GM12801 (cell line): Measurements from ENCODE around the gene OR2W3.

Experiments
- TF ChIP-seq, protein P1 (sequence below): IDR thresholded peaks from one replicate; pipeline ENCODE4 v1.5.1; 2011; ENCODE audit warnings: control low read depth; ENCODE audit not compliant: insufficient read length; ENCODE audit errors: extremely low read depth

OR2W3 gene

DNA sequence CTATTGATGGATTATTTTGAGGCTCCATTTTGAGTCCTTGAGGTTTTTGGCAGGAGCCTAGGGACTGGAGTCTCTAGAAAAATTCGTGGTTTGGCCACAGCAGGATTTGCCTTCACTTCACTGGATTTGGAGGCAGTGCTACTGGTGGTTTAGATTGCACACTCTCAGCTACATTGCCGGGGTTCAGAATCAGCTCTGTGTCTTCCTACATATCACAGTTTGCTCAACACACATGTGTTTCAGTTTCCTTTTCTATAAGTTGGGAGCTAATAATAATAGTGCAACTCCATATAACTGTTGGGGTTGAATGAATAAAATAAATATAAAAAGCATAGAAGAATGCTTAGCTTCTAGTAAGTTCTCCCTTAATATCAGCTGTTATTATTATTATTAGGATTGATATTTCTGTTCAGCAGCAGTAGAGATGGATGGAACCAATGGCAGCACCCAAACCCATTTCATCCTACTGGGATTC is at the start of gene OR2W3:
Gene OR2W3, plus strand, starts transcription at position 425 of the 475 bp plus-strand sequence. Its CDS starts 0 bp downstream, at position 425.
- TF ChIP-seq, protein P1, sequence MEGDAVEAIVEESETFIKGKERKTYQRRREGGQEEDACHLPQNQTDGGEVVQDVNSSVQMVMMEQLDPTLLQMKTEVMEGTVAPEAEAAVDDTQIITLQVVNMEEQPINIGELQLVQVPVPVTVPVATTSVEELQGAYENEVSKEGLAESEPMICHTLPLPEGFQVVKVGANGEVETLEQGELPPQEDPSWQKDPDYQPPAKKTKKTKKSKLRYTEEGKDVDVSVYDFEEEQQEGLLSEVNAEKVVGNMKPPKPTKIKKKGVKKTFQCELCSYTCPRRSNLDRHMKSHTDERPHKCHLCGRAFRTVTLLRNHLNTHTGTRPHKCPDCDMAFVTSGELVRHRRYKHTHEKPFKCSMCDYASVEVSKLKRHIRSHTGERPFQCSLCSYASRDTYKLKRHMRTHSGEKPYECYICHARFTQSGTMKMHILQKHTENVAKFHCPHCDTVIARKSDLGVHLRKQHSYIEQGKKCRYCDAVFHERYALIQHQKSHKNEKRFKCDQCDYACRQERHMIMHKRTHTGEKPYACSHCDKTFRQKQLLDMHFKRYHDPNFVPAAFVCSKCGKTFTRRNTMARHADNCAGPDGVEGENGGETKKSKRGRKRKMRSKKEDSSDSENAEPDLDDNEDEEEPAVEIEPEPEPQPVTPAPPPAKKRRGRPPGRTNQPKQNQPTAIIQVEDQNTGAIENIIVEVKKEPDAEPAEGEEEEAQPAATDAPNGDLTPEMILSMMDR: no peak

DNA sequence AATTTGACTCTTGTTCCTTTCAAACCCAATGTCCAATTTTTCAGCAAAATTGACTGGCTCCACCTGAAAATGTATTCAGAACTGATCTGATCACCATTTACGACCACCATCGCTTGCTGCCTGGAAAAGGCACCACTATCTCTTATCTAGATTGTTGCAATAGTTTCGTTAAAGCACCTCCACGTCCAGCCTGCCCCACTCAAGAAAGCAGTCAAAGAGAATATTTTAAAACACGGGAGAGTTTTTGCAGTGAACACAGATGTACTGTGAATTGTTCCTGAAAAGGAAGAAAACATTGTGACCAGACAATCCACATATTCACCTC is 49.7 kb upstream of the OR2W3 start:
- TF ChIP-seq, protein P1: no peak

DNA sequence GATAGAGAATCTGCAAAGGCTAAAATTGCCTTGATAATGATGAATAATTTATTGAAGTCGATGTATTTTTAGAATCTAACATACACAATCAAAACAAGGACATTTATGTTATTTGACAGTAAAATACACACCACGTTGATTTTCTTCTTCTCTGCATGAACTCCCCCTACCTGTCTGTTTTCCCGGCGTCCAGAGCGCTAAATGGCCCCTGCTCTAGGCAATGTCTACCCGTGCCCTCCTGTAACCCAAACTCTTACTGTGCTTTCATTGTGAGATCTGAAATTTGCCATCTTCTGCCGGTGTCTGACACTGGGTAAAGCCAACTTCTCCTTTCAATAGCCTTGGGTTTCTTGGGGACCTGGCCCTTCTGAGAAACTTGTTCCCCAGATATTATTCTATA is 47.0 kb upstream of the OR2W3 start:
- TF ChIP-seq, protein P1: no peak

DNA sequence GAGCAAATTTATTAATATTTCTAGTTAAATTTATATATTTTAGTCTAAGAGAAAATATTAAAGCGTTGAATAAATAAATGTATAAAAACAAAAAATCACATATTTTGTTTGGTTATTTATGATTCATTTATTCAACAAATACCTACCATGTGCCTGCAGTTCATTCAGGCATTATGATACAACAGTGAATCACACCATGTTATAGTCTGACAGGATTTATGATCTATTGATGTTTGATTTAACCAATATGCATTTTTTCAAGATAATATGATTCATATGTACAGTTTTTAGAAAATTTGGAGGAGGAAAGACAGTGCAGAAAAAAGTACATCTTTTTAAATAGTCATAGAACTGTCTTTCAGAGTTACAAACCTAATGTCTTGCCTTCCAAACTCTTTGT is 45.8 kb upstream of the OR2W3 start:
- TF ChIP-seq, protein P1: no peak

DNA sequence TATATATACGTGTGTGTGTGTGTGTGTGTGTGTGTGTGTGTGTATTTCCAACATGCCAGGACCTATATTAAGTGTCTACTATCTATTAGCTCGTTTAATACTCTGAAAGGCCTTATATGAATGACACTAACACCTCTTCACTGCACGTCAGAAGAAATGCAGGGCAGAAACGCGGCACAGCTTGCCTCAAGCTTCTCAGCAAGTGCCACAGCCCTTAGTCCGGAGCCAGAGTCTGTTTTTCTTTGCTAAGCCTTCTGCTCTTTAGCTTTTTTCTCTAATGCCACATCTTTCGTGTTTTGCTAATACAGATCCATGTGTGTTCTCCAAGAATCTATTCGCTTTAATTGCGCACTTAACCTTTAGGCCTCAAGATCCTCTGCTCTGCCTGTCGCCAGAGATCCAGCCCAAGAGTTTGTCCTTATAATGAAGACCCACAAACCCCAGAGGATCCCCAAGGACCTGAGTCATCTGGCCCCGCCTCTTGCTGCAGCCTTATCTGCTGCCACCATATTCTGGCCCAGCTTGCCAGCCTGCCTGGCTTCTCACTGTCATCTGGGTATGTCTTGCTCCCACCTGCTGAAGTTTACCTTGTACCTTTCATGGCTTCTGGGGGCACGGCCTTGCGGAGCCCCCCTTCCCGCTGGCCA is 40.4 kb upstream of the OR2W3 start:
- TF ChIP-seq, protein P1: no peak

DNA sequence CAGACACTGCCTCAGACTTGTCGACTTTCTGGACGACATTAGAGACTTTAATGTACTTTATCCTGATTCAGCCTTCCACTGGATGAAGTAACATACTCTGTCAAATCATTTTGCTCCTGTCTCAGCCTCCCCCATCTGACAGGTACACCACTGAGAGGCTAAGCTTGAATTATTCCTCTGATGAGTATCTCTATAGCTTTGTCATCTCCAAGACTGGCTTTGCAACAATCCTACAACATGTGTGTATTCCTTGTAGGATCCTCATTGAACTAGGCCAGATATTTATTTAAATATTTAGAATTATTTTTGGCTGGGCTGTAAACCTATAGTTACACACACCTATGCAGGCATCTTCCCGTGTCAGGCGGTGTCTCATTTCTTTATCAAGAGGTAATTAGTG is 39.5 kb upstream of the OR2W3 start:
- TF ChIP-seq, protein P1: no peak

DNA sequence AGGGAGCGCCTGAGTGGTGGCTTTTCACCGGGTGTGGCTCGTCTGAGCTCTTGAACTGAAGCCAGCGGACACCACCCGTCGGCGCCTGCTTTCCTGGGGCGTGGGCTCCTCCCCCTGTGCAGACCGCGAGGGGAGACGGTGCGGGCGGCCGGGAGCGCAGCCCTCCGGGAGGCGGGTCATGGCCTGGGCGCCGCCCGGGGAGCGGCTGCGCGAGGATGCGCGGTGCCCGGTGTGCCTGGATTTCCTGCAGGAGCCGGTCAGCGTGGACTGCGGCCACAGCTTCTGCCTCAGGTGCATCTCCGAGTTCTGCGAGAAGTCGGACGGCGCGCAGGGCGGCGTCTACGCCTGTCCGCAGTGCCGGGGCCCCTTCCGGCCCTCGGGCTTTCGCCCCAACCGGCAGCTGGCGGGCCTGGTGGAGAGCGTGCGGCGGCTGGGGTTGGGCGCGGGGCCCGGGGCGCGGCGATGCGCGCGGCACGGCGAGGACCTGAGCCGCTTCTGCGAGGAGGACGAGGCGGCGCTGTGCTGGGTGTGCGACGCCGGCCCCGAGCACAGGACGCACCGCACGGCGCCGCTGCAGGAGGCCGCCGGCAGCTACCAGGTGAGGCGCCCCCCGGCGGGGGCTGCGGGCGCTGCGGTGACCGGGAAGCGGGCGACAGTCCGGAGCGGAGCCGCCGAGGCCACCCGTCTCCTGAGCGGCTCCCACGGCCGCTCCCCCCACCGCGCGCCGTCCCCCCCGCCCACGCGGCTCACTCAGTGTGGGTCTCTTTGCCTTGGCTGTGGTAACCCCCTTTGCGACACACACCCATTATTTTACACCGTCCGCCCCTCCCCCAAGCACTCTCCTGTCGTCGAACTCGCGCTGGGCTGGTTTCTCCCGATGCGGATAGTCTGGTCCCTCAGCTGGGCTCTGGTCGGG is 38.1 kb upstream of the OR2W3 start, which contains the start of gene TRIM58:
Gene TRIM58, plus strand, starts transcription at position 119 of the 916 bp plus-strand sequence. Its CDS starts 60 bp downstream, at position 179.
- TF ChIP-seq, protein P1: no peak
